Parathyroid adenoma (tissue), 2 donors: ENCODE results near the gene ITPR2.

Experiments
- H2AFZ ChIP-seq: fragments of 300-600 bp; sonication (generic); one replicate; pipeline ENCODE4 v1.7.0; 2017; ENCODE audit warnings: antibody characterized with exemption, mild to moderate bottlenecking
- H3K27ac ChIP-seq: fragments of 300-600 bp; sonication (generic); one replicate; pipeline ENCODE4 v1.7.0; 2017
- H3K27me3 ChIP-seq: fragments of 300-600 bp; sonication (generic); one replicate; pipeline ENCODE4 v1.7.0; 2017; ENCODE audit warnings: low read length; ENCODE audit not compliant: control insufficient read depth, insufficient read depth
- H3K36me3 ChIP-seq: fragments of 300-600 bp; sonication (generic); one replicate; pipeline ENCODE4 v1.7.0; 2017; ENCODE audit warnings: low read length; ENCODE audit not compliant: control insufficient read depth, insufficient read depth
- H3K4me1 ChIP-seq: fragments of 300-600 bp; sonication (generic); one replicate; pipeline ENCODE4 v1.7.0; 2017; ENCODE audit warnings: control low read depth
- H3K4me2 ChIP-seq: fragments of 300-600 bp; sonication (generic); one replicate; pipeline ENCODE4 v1.7.0; 2017; ENCODE audit warnings: low read length
- H3K4me3 ChIP-seq: fragments of 300-600 bp; sonication (generic); one replicate; pipeline ENCODE4 v1.7.0; 2017; ENCODE audit warnings: low read depth, low read length
- H3K79me2 ChIP-seq: fragments of 300-600 bp; sonication (generic); one replicate; pipeline ENCODE4 v1.7.0; 2017; ENCODE audit warnings: control low read depth
- H3K9ac ChIP-seq: fragments of 300-600 bp; sonication (generic); one replicate; pipeline ENCODE4 v1.7.0; 2017; ENCODE audit warnings: mild to moderate bottlenecking
- H3K9me3 ChIP-seq: fragments of 300-600 bp; sonication (generic); one replicate; pipeline ENCODE4 v1.7.0; 2017; ENCODE audit warnings: low read length; ENCODE audit not compliant: control insufficient read depth
- CTCF ChIP-seq: fragments of 300-600 bp; sonication (generic); IDR thresholded peaks from one replicate; pipeline ENCODE4 v1.7.0; 2017; ENCODE audit warnings: antibody characterized with exemption, mild to moderate bottlenecking
- donor health status: primary hyperparathyroidism.

ITPR2 gene

GRCh38 chr12:26612203-26612602 lies 220.8 kb downstream of the ITPR2 start:
- Histone ChIP-seq H3K27ac (no peak overlapping the region), H3K4me1 (no peaks in the 10 kb centered on the region), H3K79me2 (no peaks in the 10 kb centered on the region), H3K27me3 (no peaks in the 10 kb centered on the region), H2AFZ (no peak overlapping the region), H3K9me3 (no peaks in the 10 kb centered on the region), H3K9ac (no peak overlapping the region), H3K36me3 (no peaks in the 10 kb centered on the region), H3K4me3 (no peak overlapping the region), H3K4me2 (no peak overlapping the region)
- TF ChIP-seq CTCF = no peak

DNA sequence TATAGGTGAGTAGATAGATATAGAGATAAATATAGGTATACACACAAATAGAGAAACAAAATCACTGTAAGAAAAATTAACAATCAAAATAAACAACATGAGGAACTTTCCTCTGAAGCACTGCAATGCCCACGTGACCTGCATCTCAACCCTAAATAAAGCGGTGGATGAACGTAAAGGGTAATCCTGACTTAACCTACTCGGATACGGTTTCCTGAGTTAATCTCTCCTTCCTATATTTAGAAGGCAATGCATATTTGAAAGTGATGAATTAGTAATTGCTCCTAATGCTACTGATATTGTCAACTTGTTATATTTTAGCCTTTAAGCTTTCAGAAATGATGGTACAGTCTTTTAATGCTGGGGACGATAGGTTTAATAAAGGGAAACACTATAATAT lies 221.4 kb downstream of the ITPR2 start:
- Histone ChIP-seq H3K27me3 (no peaks in the 10 kb centered on the region), H3K9me3 (no peaks in the 10 kb centered on the region), H3K27ac (no peak overlapping the region), H2AFZ (no peak overlapping the region), H3K36me3 (no peaks in the 10 kb centered on the region), H3K4me3 (no peak overlapping the region), H3K79me2 (no peaks in the 10 kb centered on the region), H3K9ac (no peak overlapping the region), H3K4me2 (no peak overlapping the region), H3K4me1 (no peaks in the 10 kb centered on the region)
- no peak for TF ChIP-seq CTCF

DNA sequence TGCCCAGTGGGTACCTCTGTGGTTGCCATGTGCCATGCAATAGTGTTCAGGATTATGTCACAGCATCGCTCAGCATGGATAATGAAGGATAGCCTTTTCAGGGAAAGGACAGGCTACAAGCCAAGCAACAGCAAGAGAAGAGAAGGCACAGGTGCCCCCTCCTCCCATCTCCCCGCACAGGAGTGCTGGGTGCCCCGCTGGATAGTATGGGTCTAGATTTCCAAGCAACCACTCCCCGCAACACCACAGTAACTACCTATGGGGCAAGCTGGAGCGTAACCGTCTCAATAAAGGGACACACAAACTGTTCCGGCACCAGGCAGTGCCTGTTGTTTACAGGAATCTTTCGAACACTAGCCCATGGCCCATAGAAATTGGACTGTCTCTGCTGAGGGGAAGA lies 222.2 kb downstream of the ITPR2 start:
- Histone ChIP-seq H3K9me3 (no peaks in the 10 kb centered on the region), H2AFZ (no peak overlapping the region), H3K27ac (no peak overlapping the region), H3K4me2 (no peak overlapping the region), H3K9ac (no peak overlapping the region), H3K4me1 (no peaks in the 10 kb centered on the region), H3K79me2 (no peaks in the 10 kb centered on the region), H3K36me3 (no peaks in the 10 kb centered on the region), H3K4me3 (no peak overlapping the region), H3K27me3 (no peaks in the 10 kb centered on the region)
- no peak for TF ChIP-seq CTCF

- H3K4me2 ChIP-seq = no peak overlapping the region
- H3K9me3 ChIP-seq = no peaks in the 10 kb centered on the region
- H3K9ac ChIP-seq = no peak overlapping the region
- no peak overlapping the region for H3K27ac ChIP-seq
- H3K79me2 ChIP-seq = no peaks in the 10 kb centered on the region
- no peaks in the 10 kb centered on the region for H3K27me3 ChIP-seq
- no peak overlapping the region for H3K4me3 ChIP-seq
- H3K36me3 ChIP-seq = no peaks in the 10 kb centered on the region
- no peak overlapping the region for H2AFZ ChIP-seq
- no peaks in the 10 kb centered on the region for H3K4me1 ChIP-seq
- TF ChIP-seq CTCF = no peak
These were observed 223.0 kb downstream of the ITPR2 start for GRCh38 chr12:26609986-26610385.

- no peak overlapping the region for H3K4me2 ChIP-seq
- no peak overlapping the region for H3K9ac ChIP-seq
- TF ChIP-seq CTCF = no peak
- no peaks in the 10 kb centered on the region for H3K79me2 ChIP-seq
- no peak overlapping the region for H2AFZ ChIP-seq
- no peak overlapping the region for H3K27ac ChIP-seq
- no peak overlapping the region for H3K4me3 ChIP-seq
- H3K4me1 ChIP-seq = no peaks in the 10 kb centered on the region
- H3K27me3 ChIP-seq = no peaks in the 10 kb centered on the region
- H3K36me3 ChIP-seq = no peaks in the 10 kb centered on the region
- H3K9me3 ChIP-seq = no peaks in the 10 kb centered on the region
These were observed 224.3 kb downstream of the ITPR2 start for GRCh38 chr12:26608706-26609105.
